Astrocyte of the spinal cord (primary cell): ENCODE measurements around the gene ASB9.
"Not testable (repeated sequence)": the region's sequence is repeated elsewhere in the genome, so short reads cannot be mapped to it uniquely, and the experiment has no call there.

Experiments
- DNase-seq: peaks from one replicate; pipeline ENCODE4 v3.0.0; 2011; ENCODE audit warnings: low read depth, low spot score
- H3K4me3 ChIP-seq: 2 replicates; pipeline ENCODE4 v1.5.1; 2011; ENCODE audit warnings: low read depth, mild to moderate bottlenecking, low read length, moderate library complexity
- CTCF ChIP-seq: IDR thresholded peaks from 2 replicates; pipeline ENCODE4 v1.5.1; 2012; ENCODE audit warnings: low read depth, mild to moderate bottlenecking, low read length, inconsistent platforms
- in situ Hi-C: cut with HindIII; loops from 2 replicates; pipeline ENCODE4 v1.10.0; 2017; ENCODE audit warnings: low sequenced_read_pairs

ASB9 gene

DNA sequence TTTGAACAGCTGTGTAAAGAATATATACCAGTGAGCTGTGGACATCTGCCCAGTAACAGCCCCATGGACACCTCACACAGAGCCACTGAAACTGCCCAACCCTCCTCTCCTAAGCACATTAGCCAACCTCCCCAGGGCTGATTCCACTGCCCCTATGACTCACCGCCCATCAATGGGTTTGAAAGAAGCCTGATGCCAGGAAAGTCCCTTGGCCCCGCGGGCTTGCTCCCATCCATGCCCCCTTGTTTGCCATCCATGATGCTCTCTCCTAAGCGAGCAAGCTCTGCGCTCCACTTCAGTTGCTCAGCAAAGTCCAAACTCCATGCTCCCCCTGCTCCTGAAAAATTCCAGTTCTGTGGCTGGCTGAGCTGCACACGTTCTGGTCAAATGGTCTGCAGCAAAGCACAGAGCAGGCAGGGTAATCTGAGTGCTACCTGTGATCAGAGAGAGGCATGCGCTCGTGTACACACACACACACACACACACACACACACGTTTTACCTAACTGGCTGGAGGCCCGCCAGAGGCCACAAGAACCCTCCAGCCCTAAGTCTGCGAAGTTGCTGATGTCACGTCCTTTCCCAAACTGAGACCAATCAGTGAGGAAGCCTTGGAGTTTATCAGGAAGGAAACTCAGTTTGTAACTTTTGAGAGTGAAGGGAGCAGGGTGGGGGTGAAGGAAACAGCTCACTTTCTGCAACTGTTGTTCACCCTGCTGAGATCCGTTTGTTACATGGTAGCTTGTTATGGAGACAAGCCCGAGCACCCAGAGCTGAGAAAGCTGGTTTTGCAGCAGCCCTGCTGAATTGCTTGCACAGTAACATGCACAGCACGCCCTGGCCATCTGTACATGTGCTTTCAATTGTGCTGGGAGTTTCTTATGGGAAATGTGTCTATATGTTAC, at the start of gene ASB9:
Gene ASB9 (minus strand): TSS at position 466 of the 904 bp plus-strand sequence. CDS start 209 bp downstream, at position 257.
- no peak for TF ChIP-seq CTCF
- H3K4me3 ChIP-seq, result no peak within 1 kb of the TSS
- peak; percentile 42 for DNase-seq
- in situ Hi-C loops, result no loop called here

DNA sequence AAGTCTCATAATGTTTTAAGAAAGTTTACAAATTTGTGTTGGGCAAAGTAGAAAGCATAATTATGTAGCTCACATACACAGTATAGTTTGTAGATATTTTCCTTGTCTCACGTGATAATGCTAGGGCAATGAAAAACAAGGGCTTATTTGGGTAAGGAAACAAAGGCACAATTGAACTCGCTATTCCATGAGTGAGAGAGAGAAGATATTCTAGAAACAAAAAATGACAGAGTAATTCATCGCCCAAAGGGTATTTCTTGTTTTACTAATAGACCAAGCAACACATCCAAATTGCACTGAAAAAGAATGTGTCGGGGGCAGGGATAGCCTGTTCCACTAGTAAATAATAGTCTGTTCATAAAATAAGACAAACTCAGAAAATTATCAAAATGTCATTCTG, 49.2 kb upstream of the ASB9 start:
- TF ChIP-seq CTCF, result no peak
- DNase-seq, result no peak
- in situ Hi-C loops, result no loop called here
- H3K4me3 ChIP-seq, result no peak overlapping the region

DNA sequence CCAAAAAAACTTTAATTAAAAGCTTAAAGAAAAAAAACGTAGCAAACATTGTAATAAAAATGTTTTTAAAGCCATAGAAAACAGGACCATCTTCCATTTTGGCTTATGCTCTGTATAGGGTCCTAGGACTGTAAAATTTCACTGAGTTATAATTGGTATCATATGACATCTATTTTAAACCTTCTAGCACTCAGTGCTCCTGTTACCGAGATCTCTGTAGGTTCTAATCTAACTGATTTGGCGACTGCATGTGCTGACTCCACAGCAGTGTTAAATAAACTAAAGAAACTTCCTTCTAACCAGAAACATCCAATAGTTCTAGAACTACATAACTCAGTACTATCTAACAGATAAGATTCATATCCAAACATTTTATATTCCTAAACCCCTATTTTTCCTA, 45.6 kb upstream of the ASB9 start, which contains the start of gene ASB11:
Gene ASB11 (minus strand): TSS at position 132 of the 400 bp plus-strand sequence. CDS start 35 bp downstream, at position 97.
- no peak for TF ChIP-seq CTCF
- no peak for DNase-seq
- in situ Hi-C loops, result no loop called here
- H3K4me3 ChIP-seq, result no peak within 1 kb of the TSS

- in situ Hi-C loops, result no loop called here
- H3K4me3 ChIP-seq, result no peak overlapping the region
- TF ChIP-seq CTCF, result no peak
- no peak for DNase-seq
Measured at GRCh38 chrX:15314472-15314871, 44.6 kb upstream of the ASB9 start.

DNA sequence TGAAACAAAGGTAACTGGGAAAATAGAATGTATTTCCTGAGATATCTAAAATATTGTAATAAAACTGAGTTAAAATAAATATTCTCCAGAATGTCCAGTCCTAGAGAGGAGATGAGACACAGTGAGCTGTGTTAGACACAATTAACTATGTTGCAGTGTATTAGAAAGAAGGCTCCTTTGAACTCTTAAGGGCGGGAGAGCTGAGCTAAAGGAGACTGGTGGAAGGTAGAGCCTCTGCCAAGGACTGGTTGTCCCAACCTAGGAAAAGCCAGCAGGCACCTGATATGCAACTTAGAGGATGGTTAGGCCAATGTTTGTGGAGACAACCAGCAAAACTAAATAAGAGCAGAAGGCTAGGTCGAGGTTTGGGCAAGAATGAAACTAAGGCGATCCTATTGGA, 41.2 kb upstream of the ASB9 start:
- no peak for TF ChIP-seq CTCF
- DNase-seq, result no peak
- in situ Hi-C loops, result no loop called here
- H3K4me3 ChIP-seq, result no peak overlapping the region

DNA sequence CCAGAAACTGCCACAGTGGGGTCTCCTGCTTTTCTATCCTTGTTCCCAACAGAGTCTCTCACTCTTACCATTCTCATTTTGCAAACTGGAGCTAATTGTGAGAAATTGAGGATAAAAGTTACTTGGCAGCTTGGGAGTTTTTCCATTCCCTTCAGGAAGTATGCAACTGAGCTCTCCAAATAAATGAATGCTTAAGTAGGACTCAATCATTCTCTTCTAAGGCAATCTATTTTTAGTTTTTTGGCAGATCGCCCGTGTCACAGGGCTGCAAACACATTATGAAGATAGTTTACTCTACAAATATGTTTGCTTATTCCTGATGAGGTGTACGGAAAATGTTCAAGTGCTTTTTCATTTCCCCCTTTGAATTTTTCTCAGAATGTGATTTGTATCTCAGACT, 40.2 kb upstream of the ASB9 start:
- in situ Hi-C loops, result no loop called here
- H3K4me3 ChIP-seq, result no peak overlapping the region
- DNase-seq, result no peak
- TF ChIP-seq CTCF, result no peak

DNA sequence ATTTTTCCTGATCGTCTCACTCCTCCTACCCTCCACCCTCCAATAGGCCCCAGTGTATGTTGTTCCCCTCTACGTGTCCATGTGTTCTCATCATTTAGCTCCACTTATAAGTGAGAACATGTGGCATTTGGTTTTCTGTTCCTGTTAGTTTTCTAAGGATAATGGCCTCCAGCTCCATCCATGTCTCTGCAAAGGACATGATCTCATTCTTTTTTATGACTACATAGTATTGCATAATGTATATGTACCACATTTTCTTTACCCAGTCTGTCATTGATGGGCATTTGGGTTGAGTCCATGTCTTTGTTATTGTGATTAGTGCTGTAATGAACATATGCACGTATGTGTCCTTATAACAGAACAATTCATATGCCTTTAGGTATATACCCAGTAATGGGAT, 36.0 kb upstream of the ASB9 start:
- in situ Hi-C loops, H3K4me3 ChIP-seq, DNase-seq: not testable (repeated sequence)
